ENCODE measurements around the gene STXBP2. TPM values are rescaled to one million over a fixed set of nuclear protein-coding genes. Genes with fewer than 3 reads are reported as not detected.

The STXBP2 gene
- total and polyA plus RNA-seq, 9 of the 15 experiments (the other 6 are each of a cell fraction or from before 2014, with no cell fraction given) = 2.5 to 163 (median 71.3) TPM

DNA sequence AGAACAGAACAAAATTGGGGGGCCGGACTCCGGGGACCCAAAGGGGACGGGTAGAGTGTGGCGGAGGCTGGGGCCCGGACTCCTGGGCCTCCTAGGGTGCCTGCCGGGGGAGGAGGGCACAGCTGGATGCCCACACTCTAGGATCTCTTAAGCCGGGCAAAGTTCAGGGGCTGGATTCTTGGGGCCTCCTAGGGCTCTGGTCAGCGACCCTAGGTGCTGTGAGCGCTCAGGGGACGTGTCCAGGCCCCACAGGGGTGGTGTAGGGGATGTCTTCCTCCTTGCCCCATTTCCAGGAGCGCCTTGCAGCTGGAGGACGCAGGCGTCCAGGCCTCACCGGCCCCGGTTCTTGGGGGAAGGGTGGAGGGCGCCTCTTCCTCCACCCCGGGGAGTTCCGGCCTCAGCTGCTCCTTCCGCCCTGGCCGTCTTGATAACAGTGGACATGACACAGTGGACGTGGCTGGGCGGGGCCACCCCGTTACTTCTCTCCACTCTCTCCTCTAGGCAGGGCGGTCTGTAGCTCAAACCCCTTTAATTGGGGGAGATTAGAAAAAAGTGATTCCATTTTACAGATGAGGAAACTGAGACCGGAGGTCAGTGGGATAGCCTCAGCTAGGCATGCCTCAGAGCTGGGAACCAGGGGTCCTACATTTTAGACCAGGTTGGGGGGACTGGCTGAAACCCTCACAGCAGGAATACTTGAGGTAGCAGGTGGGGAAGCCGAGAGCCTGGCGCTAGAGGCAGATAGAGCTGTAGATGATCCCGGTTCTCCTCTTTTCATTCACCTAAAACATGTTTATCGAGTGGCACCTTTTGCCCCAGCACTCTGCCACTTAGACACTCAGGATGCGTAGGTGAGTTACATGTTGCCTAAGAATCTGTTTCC is 705 bp downstream of the STXBP2 start (continued):
- TF ChIP-seq, protein P1, sequence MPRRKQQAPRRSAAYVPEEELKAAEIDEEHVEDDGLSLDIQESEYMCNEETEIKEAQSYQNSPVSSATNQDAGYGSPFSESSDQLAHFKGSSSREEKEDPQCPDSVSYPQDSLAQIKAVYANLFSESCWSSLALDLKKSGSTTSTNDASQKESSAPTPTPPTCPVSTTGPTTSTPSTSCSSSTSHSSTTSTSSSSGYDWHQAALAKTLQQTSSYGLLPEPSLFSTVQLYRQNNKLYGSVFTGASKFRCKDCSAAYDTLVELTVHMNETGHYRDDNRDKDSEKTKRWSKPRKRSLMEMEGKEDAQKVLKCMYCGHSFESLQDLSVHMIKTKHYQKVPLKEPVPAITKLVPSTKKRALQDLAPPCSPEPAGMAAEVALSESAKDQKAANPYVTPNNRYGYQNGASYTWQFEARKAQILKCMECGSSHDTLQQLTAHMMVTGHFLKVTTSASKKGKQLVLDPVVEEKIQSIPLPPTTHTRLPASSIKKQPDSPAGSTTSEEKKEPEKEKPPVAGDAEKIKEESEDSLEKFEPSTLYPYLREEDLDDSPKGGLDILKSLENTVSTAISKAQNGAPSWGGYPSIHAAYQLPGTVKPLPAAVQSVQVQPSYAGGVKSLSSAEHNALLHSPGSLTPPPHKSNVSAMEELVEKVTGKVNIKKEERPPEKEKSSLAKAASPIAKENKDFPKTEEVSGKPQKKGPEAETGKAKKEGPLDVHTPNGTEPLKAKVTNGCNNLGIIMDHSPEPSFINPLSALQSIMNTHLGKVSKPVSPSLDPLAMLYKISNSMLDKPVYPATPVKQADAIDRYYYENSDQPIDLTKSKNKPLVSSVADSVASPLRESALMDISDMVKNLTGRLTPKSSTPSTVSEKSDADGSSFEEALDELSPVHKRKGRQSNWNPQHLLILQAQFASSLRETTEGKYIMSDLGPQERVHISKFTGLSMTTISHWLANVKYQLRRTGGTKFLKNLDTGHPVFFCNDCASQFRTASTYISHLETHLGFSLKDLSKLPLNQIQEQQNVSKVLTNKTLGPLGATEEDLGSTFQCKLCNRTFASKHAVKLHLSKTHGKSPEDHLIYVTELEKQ (CRISPR knock-in tag; IDR thresholded peaks at IDR 0.05) = no peak
- no peak for TF ChIP-seq MECOM (CRISPR knock-in tag; IDR thresholded peaks at IDR 0.05)
- 0 out of 2 replicates have a peak, but pooled peaks have one; percentile 24 for TF ChIP-seq ZNF24 (IDR thresholded peaks at IDR 0.05)
- TF ChIP-seq, protein P2, sequence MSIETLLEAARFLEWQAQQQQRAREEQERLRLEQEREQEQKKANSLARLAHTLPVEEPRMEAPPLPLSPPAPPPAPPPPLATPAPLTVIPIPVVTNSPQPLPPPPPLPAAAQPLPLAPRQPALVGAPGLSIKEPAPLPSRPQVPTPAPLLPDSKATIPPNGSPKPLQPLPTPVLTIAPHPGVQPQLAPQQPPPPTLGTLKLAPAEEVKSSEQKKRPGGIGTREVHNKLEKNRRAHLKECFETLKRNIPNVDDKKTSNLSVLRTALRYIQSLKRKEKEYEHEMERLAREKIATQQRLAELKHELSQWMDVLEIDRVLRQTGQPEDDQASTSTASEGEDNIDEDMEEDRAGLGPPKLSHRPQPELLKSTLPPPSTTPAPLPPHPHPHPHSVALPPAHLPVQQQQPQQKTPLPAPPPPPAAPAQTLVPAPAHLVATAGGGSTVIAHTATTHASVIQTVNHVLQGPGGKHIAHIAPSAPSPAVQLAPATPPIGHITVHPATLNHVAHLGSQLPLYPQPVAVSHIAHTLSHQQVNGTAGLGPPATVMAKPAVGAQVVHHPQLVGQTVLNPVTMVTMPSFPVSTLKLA (conservative IDR thresholded peaks at IDR 0.05) = peak in 1 of 2 experiments; percentile 13; a peak in 2 of 4 replicates
- TF ChIP-seq, protein P3, sequence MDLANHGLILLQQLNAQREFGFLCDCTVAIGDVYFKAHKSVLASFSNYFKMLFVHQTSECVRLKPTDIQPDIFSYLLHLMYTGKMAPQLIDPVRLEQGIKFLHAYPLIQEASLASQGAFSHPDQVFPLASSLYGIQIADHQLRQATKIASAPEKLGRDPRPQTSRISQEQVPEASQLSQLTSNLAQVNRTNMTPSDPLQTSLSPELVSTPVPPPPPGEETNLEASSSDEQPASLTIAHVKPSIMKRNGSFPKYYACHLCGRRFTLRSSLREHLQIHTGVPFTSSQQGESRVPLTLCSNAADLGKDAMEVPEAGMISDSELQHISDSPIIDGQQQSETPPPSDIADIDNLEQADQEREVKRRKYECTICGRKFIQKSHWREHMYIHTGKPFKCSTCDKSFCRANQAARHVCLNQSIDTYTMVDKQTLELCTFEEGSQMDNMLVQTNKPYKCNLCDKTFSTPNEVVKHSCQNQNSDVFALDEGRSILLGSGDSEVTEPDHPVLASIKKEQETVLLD (IDR thresholded peaks at IDR 0.05) = no peak; the same call in 1 of the 2 replicates
- no peak for TF ChIP-seq ZNF695 (CRISPR knock-in tag; IDR thresholded peaks at IDR 0.05)
- no peak for TF ChIP-seq MTA2 (IDR thresholded peaks at IDR 0.05; ENCODE audit: low read depth)
- TF ChIP-seq, protein P4, sequence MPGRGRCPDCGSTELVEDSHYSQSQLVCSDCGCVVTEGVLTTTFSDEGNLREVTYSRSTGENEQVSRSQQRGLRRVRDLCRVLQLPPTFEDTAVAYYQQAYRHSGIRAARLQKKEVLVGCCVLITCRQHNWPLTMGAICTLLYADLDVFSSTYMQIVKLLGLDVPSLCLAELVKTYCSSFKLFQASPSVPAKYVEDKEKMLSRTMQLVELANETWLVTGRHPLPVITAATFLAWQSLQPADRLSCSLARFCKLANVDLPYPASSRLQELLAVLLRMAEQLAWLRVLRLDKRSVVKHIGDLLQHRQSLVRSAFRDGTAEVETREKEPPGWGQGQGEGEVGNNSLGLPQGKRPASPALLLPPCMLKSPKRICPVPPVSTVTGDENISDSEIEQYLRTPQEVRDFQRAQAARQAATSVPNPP (IDR thresholded peaks at IDR 0.05; ENCODE audit: borderline replicate concordance, insufficient read depth, insufficient read length) = no peak
- 0 out of 2 replicates have a peak, but pooled peaks have one; percentile 27 for TF ChIP-seq KLF1 (tag; IDR thresholded peaks at IDR 0.05)
- TF ChIP-seq MCM5 (IDR thresholded peaks at IDR 0.05; ENCODE audit: low read depth) = no peak
- TF ChIP-seq ZC3H4 (CRISPR knock-in tag; IDR thresholded peaks at IDR 0.05; ENCODE audit: borderline replicate concordance) = no peak
- TF ChIP-seq, protein P5, sequence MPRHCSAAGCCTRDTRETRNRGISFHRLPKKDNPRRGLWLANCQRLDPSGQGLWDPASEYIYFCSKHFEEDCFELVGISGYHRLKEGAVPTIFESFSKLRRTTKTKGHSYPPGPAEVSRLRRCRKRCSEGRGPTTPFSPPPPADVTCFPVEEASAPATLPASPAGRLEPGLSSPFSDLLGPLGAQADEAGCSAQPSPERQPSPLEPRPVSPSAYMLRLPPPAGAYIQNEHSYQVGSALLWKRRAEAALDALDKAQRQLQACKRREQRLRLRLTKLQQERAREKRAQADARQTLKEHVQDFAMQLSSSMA (CRISPR knock-in tag; IDR thresholded peaks at IDR 0.05) = no peak
- no peak for TF ChIP-seq SMAD1 (IDR thresholded peaks at IDR 0.05; ENCODE audit: low read depth, low read length, partially characterized antibody)
- TF ChIP-seq POLR2B (IDR thresholded peaks at IDR 0.05; ENCODE audit: low read depth, partially characterized antibody) = no peak
- no peak for TF ChIP-seq PCBP2 (IDR thresholded peaks at IDR 0.05; ENCODE audit: low read depth, low read length, poor library complexity, severe bottlenecking)
- TF ChIP-seq ASH1L (IDR thresholded peaks at IDR 0.05; ENCODE audit: borderline replicate concordance, low read depth, partially characterized antibody) = no peak
- no peak for TF ChIP-seq KHSRP (IDR thresholded peaks at IDR 0.05)
